PC-9 (cell line): Measurements from ENCODE around the gene ZBED1. TPM values are rescaled to one million over a fixed set of nuclear protein-coding genes. Genes with fewer than 3 reads are reported as not detected.
A peak's percentile ranks its signal among the peaks of the same experiment; 100 is the strongest.

ENCODE experiments used
- Bru-seq: library from RNA; stranded (reverse); fragments of 400-500 nt; gene quantifications from one replicate; lab custom pipeline; 2021; lab: Mats Ljungman, UMichigan
- BruChase-seq, 2 experiments: library from RNA; stranded (reverse); fragments of 400-500 nt; gene quantifications; one replicate each; lab custom pipeline; 2021; lab: Mats Ljungman, UMichigan
- BruUV-seq: library from RNA; stranded (reverse); fragments of 400-500 nt; replicated peaks from 2 replicates; lab custom pipeline; 2021; lab: Mats Ljungman, UMichigan
- CTCF ChIA-PET: fragments of 300-600 bp; sonication (Branson Sonifier 250); formaldehyde crosslinking; loops from one replicate; lab custom pipeline; 2022; ENCODE audit warnings: antibody characterized with exemption; lab: Charles Lee
- POLR2A ChIA-PET: fragments of 300-600 bp; sonication (Branson Sonifier 250); formaldehyde crosslinking; loops from one replicate; lab custom pipeline; 2022; ENCODE audit warnings: antibody characterized with exemption; ENCODE audit not compliant: unreplicated experiment; lab: Charles Lee
- DNase-seq, 2 experiments: peaks; one replicate each; pipeline versions ENCODE4 v3.0.0 to v3.0.0-alpha.2; 2015 to 2022; ENCODE audit warnings: mixed read lengths in 1 of 2
- H2AFZ ChIP-seq: fragments of 200-600 bp; sonication (generic); 2 replicates; pipeline ENCODE4 v1.8.1; 2017; ENCODE audit warnings: antibody characterized with exemption
- H3F3A ChIP-seq: fragments of 200-600 bp; sonication (generic); 2 replicates; pipeline ENCODE4 v1.8.1; 2017; ENCODE audit warnings: antibody characterized with exemption, mild to moderate bottlenecking, low read depth; ENCODE audit not compliant: insufficient read depth
- H3K27ac ChIP-seq: fragments of 200-600 bp; sonication (generic); 2 replicates; pipeline ENCODE4 v1.6.1; 2016; ENCODE audit warnings: mixed run types
- H3K27me3 ChIP-seq: fragments of 200-600 bp; sonication (generic); 2 replicates; pipeline ENCODE4 v1.6.1; 2016; ENCODE audit warnings: low read depth, mixed run types; ENCODE audit not compliant: insufficient read depth
- H3K36me3 ChIP-seq: fragments of 200-600 bp; sonication (generic); 2 replicates; pipeline ENCODE4 v1.6.1; 2016; ENCODE audit warnings: low read depth, mixed run types
- H3K4me1 ChIP-seq: fragments of 200-600 bp; sonication (generic); replicated peaks from 2 replicates; pipeline ENCODE4 v1.6.1; 2016; ENCODE audit warnings: mixed run types; ENCODE audit not compliant: insufficient read depth
- H3K4me2 ChIP-seq: fragments of 200-600 bp; sonication (generic); 2 replicates; pipeline ENCODE4 v1.6.1; 2017; ENCODE audit warnings: mixed run types
- H3K4me3 ChIP-seq: fragments of 200-600 bp; sonication (generic); 2 replicates; pipeline ENCODE4 v1.6.1; 2016; ENCODE audit warnings: mixed run types
- H3K79me2 ChIP-seq: fragments of 200-600 bp; sonication (generic); 2 replicates; pipeline ENCODE4 v1.6.1; 2017; ENCODE audit warnings: low read depth, mixed run types
- H3K9me2 ChIP-seq: fragments of 200-600 bp; sonication (generic); 2 replicates; pipeline ENCODE4 v1.8.1; 2017; ENCODE audit warnings: mild to moderate bottlenecking; ENCODE audit not compliant: insufficient read depth
- H3K9me3 ChIP-seq: fragments of 200-600 bp; sonication (generic); 2 replicates; pipeline ENCODE4 v1.8.1; 2016; ENCODE audit warnings: low read depth; ENCODE audit not compliant: insufficient read depth
- H4K20me1 ChIP-seq: fragments of 200-600 bp; sonication (generic); 2 replicates; pipeline ENCODE4 v1.8.1; 2017; ENCODE audit not compliant: insufficient read depth
- CTCF ChIP-seq: fragments of 200-600 bp; sonication (generic); conservative IDR thresholded peaks from 2 replicates; pipeline ENCODE4 v1.6.1; 2017; ENCODE audit warnings: mixed run types, antibody characterized with exemption, mild to moderate bottlenecking, moderate library complexity
- EZH2 ChIP-seq: fragments of 200-600 bp; sonication (generic); IDR thresholded peaks from 2 replicates; pipeline ENCODE4 v1.8.0; 2017; ENCODE audit warnings: antibody characterized with exemption, low read depth
- intact Hi-C: fragments of 100-400 bp; cut with micrococcal nuclease; formaldehyde crosslinking; loops from one replicate; pipeline ENCODE4 v1.10.0; 2022; ENCODE audit not compliant: unreplicated experiment
- long read RNA-seq: library from polyadenylated mRNA; stranded (forward); transcript quantifications from one replicate; pipeline ENCODE4 v2.0.0, GENCODE V29; 2022
- total RNA-seq: library from RNA; stranded (reverse); gene quantifications from 2 replicates; pipeline ENCODE4 v1.2.3, GENCODE V29; 2021

Gene ZBED1
- total RNA-seq (11.1 and 14.0 TPM in 2 replicates), Bru-seq, nascent RNA (percentile 60 among the genes with signal in this experiment), BruChase-seq, experiment 1, labeled RNA remaining after a 2-hour chase (percentile 77 among the genes with signal in this experiment), BruChase-seq, experiment 2, labeled RNA remaining after a 6-hour chase (percentile 90 among the genes with signal in this experiment)
- long read RNA-seq, full-length matches to known transcripts, result 12 of 16 reads
- long read RNA-seq, partial matches to known transcripts, result 0 of 16 reads
- long read RNA-seq, other reads (novel, unspliced or antisense), result 4 of 16 reads

DNA sequence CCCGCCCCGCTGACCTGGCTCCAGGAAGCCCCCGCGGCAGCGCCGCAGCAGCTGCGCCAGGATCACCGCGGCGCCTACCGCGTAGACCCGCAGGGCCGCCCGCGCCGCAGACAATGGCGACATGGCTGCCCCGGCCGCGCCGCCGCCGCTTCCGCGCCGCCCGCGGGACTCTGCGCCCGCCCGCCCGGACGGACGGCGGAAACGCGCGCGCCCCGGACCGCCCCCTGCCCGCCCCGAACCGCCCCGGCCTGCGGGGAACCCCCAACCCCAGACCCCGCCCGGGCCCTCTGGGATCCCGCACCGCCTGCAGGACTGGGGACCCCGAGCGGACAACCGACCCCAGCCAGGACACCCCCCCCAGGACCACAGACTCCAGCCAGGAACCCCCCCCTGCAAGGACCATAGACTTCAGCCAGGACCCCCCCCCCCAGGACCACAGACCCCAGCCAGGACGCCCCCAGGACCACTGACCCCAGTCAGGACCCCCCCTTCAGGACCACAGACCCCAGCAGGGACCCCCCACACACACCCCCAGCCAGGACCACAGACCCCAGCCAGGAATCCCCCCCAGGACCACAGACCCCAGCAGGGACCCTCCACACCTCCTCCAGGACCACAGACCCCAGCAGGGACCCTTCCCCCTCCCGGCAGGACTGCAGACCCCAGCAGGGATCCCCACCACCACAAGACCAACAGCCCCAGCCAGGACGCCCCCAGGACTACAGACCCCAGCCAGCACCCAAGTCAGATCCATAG, at the start of gene ZBED1, which contains the start of gene DHRSX:
Gene ZBED1, minus strand, starts transcription at position 174 of the 756 bp plus-strand sequence. CDS start 10,257 bp downstream, outside the sequence.
Gene DHRSX, minus strand, starts transcription at position 174 of the 756 bp plus-strand sequence. Its CDS starts 51 bp downstream, at position 123.
- no TSS peak for BruUV-seq
- intact Hi-C loops, result no loop called here
- Histone ChIP-seq H3K9me3 (no peaks in the 10 kb centered on the region), H3K4me3 (peak within 1 kb of the TSS; percentile 71), H4K20me1 (peaks cover 3% of the 10 kb centered on the region; the same call in 1 of the 2 replicates), H3K9me2 (no peaks in the 10 kb centered on the region), H3K27ac (no peak within 1 kb of the TSS), H3K4me2 (peak within 1 kb of the TSS; percentile 67), H3K27me3 (no peaks in the 10 kb centered on the region), H3K36me3 (no peaks in the 10 kb centered on the region), H3F3A (peaks cover 10% of the 10 kb centered on the region; the same call in 1 of the 2 replicates), H3K79me2 (peaks cover 19% of the 10 kb centered on the region), H3K4me1 (peaks cover 21% of the 10 kb centered on the region), H2AFZ (peak within 1 kb of the TSS; percentile 76)
- ChIA-PET CTCF (no interaction called here), POLR2A (no interaction called here)
- TF ChIP-seq CTCF (no peak), EZH2 (no peak)
- peak in 1 of 2 experiments; percentile 9 for DNase-seq

- Histone ChIP-seq H3K79me2 (no peaks in the 10 kb centered on the region), H3K4me1 (no peaks in the 10 kb centered on the region), H4K20me1 (no peaks in the 10 kb centered on the region), H3K9me3 (no peaks in the 10 kb centered on the region), H3K27me3 (peaks cover 34% of the 10 kb centered on the region), H3F3A (no peaks in the 10 kb centered on the region), H3K36me3 (no peaks in the 10 kb centered on the region), H2AFZ (no peak overlapping the region), H3K27ac (no peak overlapping the region), H3K9me2 (no peaks in the 10 kb centered on the region), H3K4me3 (no peak overlapping the region), H3K4me2 (no peak overlapping the region)
- ChIA-PET CTCF (no interaction called here), POLR2A (no interaction called here)
- DNase-seq, result no peak
- intact Hi-C loops, result no loop called here
- no TSS peak for BruUV-seq
- no peak for TF ChIP-seq EZH2
These were observed 49.1 kb upstream of the ZBED1 start for GRCh38 chrX:2549876-2550275.

- intact Hi-C loops, result no loop called here
- Histone ChIP-seq H3F3A (no peaks in the 10 kb centered on the region), H3K27me3 (peaks cover 25% of the 10 kb centered on the region), H3K4me3 (no peak overlapping the region), H3K9me3 (no peaks in the 10 kb centered on the region), H3K9me2 (no peaks in the 10 kb centered on the region), H4K20me1 (no peaks in the 10 kb centered on the region), H2AFZ (no peak overlapping the region), H3K36me3 (no peaks in the 10 kb centered on the region), H3K27ac (no peak overlapping the region), H3K4me2 (no peak overlapping the region), H3K4me1 (no peaks in the 10 kb centered on the region), H3K79me2 (no peaks in the 10 kb centered on the region)
- POLR2A ChIA-PET, result no interaction called here
- BruUV-seq, result no TSS peak
- TF ChIP-seq EZH2 (no peak), CTCF (no peak)
- DNase-seq, result no peak
- CTCF ChIA-PET, result no interaction called here
These were observed 48.1 kb upstream of the ZBED1 start for GRCh38 chrX:2548711-2549423.
